ENCODE results near the gene NDUFA3.
A peak's percentile ranks its signal among the peaks of the same experiment; 100 is the strongest.

Gene NDUFA3

GRCh38 chr19:54136086-54136863, 33.6 kb downstream of the NDUFA3 start:
- peak in 5 of 42 donors; percentile 14 to 31 (median 23) for DNase-seq
- intact Hi-C loops (cut with DNase I) = no loop called here

- peak; percentile 96 to 100 (median 99) for DNase-seq
- intact Hi-C loops (cut with DNase I) = no loop called here
Observed at GRCh38 chr19:54136864-54137698, 34.4 kb downstream of the NDUFA3 start.

- intact Hi-C loops (cut with DNase I) = no loop called here
- DNase-seq = peak in 1 of 42 donors; percentile 29
Observed at GRCh38 chr19:54137699-54138488, 35.2 kb downstream of the NDUFA3 start, which contains the start of gene CNOT3. Gene CNOT3 (plus strand): TSS chr19:54137762. CDS start chr19:54142979, 5,217 bp downstream.

GRCh38 chr19:54138489-54139256, 36.0 kb downstream of the NDUFA3 start:
- no peak for DNase-seq
- intact Hi-C loops (cut with DNase I) = no loop called here

GRCh38 chr19:54141356-54141755, 38.7 kb downstream of the NDUFA3 start:
- no peak for DNase-seq

GRCh38 chr19:54142166-54142780, 39.6 kb downstream of the NDUFA3 start:
- intact Hi-C loops (cut with DNase I) = no loop called here
- no peak for DNase-seq

More at GRCh38 chr19:54141356-54141755, 38.7 kb downstream of the NDUFA3 start:
- intact Hi-C loops (cut with DNase I) = no loop called here

GRCh38 chr19:54145541-54146158, 43.0 kb downstream of the NDUFA3 start:
- no peak for DNase-seq
- intact Hi-C loops (cut with DNase I) = no loop called here

GRCh38 chr19:54147676-54148075, 45.0 kb downstream of the NDUFA3 start:
- intact Hi-C loops (cut with DNase I) = no loop called here
- DNase-seq = no peak

- no peak for DNase-seq
Observed at GRCh38 chr19:54148158-54148557, 45.5 kb downstream of the NDUFA3 start.

GRCh38 chr19:54149021-54149812, 46.6 kb downstream of the NDUFA3 start:
- no peak for DNase-seq
- intact Hi-C loops (cut with DNase I) = no loop called here

More at GRCh38 chr19:54148158-54148557, 45.5 kb downstream of the NDUFA3 start:
- intact Hi-C loops (cut with DNase I) = no loop called here

- DNase-seq = peak in 35 of 42 donors; percentile 18 to 91 (median 56)
- intact Hi-C loops (cut with DNase I) = no loop called here
Observed at GRCh38 chr19:54151362-54152035, 48.8 kb downstream of the NDUFA3 start.

GRCh38 chr19:54152267-54152666, 49.6 kb downstream of the NDUFA3 start:
- DNase-seq = no peak
- intact Hi-C loops (cut with DNase I) = no loop called here

- intact Hi-C loops (cut with DNase I) = no loop called here
- DNase-seq = no peak
Observed at GRCh38 chr19:54152878-54153524, 50.3 kb downstream of the NDUFA3 start.

GRCh38 chr19:54153731-54154326, 51.2 kb downstream of the NDUFA3 start:
- intact Hi-C loops (cut with DNase I) = no loop called here
- no peak for DNase-seq

- peak in 1 of 42 donors; percentile 29 for DNase-seq
- intact Hi-C loops (cut with DNase I) = no loop called here
Observed at GRCh38 chr19:54154603-54155345, 52.1 kb downstream of the NDUFA3 start.

Data from head of caudate nucleus (tissue), 42 donors.